NCI-H345 treated with DMSO at 0.1 percent for 48 hours (cell line): Measurements from ENCODE around the gene SMIM41.

Experiments
- DNase-seq: peaks from one replicate; lab custom pipeline; 2025; ENCODE audit not compliant: unreplicated experiment; lab: John Stamatoyannopoulos, UW

The SMIM41 gene

DNA sequence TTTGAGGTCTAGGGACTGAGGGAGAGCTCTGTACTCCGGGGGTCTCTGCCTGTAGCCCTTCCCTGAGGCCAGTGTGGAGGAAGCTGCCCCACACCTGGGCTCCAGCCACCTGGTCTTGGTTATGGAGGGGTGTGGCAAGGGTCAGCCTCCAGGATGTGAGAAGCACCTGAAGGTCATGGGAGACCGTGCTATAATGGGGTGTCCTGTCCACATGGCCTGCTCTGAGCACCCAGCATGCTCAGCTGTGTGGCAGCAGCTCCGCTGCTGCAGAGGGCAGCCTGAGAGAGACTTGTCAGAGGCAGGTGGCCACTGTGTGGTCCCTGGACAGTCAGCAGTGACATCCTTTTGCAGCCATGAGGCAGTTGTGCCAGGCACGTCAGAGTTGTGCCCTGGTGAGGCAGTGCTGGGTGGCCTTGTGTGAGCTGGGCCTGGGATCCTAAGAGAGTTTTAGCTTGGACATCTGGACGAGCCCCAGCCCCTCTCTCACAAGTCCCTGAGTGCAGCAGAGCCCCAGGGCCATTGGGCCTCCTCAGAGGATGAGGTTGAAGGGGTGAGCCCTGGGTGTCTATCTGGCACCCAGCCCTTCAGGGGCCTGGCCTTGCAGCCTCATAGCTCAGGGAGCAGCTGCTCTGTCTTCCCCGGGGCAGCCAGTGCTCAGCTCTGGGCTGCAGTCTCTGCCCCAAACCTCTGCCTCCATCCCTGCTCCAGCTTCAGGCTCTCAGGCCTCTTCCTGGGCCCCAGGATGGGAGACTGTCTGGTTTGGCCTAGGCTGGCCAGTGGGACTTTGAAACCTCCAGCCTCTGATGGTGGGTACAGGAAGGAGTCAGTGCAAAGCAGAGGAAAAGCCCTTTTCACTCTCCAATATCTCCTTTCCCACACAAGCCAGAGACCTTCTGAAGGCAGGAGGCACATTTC lies 17.1 kb upstream of the SMIM41 start:
- DNase-seq, result no peak

DNA sequence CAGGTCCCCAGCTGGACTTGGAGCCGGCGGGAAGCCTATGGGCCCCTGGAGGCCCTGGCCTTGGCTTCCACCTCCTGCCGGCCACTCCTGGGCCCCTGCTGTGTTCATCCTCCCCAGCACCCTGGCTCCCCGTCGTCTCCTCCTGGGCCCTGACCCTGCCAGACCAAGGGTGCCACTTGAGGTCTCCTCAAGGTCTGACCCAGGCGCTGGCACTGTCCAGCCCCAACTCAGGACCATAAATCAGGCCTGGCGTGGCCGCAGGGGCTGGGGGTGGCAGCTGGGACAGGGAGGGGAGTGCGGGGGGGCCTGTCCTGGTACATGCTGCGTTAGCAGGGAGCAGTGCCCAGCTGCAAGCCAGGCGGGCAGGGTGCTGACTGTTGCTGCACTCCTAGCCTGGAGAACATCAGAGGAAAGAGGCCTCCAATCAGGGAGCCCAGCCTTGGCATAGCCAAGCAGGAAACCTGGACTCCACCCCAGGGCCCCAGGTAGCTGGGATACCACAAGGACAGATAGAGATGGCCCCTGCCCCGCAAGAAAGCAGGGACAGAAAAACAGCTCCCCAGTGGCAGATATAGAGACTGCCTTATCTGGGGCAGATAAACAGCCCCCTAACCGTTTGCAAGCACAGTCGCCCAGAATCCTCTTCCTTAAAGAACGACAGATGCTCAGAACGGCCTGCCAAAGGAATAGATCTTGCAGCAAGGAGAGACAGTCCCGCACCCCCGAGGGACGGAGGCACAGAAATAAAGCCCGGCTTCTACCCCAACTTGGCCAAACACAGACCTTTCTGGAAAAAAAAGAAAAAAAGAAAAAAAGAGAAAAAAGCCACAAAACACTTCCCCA lies 16.2 kb upstream of the SMIM41 start:
- DNase-seq, result no peak

DNA sequence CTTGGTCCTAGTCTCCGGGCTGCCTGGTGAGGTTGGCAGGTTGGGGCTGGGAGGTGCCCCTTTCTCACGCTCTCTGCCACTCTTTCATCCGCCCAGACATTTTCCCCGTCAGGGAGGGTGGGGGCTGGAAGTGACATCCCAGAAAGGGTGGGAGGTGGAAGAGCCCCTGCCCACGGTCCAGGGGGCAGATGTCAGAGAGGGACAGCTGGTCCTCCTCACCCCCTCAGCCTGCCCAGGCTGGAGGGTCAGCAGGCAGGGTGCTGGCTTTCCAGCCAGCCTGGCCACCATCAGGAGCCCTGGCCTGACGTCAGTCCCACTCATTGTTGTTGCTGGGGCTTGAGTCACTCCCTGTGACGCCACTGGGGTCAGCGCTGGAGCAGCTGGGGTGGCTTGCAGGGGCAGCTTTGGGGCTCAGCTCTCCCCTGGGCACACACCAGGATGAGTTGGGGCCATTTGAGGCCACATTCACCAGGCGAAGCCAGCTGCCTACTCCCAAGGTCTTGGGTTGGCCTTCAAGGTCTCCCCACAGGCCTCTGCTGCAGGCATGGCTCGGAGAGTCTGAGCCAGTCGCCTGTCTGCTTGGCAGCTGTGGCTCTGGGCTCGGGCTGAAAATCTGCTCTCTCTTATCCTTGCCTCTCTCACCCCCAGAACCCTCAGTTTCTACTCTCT lies 15.4 kb upstream of the SMIM41 start:
- DNase-seq, result no peak

DNA sequence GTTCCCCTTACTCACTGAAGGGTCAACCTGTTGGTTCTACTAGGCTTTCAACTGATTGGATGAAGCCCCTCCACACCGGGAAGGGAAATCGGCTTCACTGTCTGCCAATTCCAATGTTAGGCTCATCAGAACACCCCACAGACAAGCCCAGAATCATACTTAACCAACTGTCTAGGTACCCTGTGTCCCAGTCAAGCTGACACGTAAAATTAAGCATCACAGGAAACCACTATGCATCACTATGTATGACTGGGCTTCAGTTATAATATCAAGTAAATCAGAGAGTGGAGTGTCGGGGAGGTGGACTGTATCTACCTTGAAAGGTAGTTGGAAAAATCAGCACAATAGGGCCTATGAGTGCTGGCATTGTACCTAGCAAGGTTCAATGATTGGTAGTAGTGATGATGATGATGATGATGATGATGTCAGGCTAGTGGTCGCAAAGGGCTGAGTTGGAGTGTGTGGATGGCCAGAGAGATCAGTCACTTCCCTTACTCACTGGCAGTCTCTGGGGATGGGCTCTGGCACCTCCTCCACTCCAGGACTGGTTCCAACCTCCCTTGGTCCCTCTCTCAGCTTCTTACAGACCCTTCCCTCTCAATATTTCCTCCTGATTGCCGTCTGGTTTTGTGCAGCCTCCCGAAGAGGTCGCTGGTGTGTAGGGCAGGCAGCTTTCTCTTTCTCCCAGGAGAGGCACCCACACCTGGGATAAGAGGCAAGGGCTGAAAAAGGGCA lies 13.0 kb upstream of the SMIM41 start:
- DNase-seq, result no peak

DNA sequence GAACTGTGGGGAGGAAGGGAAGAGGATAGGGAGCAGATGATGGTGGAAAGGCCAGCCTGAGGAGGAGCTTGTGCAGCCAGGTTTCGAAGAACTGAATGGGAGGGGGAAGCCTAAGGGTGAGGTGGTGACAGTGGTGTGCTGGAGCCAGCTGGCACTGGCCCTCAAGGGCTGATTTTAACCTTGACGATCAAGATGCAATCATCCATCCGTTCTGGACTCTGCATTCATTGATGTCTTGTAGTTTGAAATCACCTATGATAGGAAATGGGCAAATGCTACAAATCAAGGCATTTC lies 12.5 kb upstream of the SMIM41 start:
- no peak for DNase-seq

DNA sequence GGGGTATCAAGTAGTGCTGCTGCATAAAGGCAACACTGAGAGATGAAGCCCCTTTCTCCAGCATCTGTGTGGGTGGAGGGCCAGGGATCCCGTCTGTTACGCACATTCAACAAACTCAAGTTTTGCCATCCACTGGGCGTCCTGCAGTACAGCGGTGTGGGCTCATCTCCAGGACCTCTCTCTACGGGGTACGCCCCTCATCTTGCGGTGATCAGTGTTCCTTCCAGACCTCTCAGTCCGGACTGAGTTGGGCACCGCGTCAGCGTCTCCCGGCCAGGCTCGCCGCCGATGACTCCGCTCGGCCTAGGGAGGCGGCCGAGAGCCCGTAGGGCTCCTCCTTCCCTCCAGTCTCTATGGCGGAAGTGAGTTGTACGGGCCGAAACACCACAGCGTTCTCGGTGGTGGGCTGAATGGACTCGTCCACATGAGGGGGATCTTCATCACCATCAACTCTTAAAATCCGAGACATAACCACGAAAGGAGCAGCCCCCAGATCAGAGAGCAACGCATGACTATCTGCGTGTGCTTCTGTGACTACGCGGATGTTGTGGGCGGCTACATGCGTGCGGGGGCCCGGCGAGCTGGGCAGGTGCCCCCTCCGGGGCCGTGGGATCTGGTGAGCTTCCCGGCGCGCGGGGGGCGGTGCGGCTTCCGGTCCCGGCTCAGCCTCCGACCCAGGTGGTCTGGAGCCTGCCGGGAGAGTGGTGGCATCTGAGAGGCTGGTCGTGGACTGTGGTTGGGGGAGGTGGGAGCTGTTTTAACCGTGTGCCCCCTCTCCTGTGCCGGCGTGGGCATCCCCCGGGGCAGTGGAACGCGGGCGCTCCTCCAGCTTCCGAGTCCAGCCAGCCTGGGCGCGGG lies 9.9 kb upstream of the SMIM41 start, which contains the start of gene ATG101:
ATG101 (plus strand) TSS at position 652 of the 858 bp plus-strand sequence. CDS start 3,673 bp downstream, outside the sequence.
- DNase-seq, result peak; percentile 89

DNA sequence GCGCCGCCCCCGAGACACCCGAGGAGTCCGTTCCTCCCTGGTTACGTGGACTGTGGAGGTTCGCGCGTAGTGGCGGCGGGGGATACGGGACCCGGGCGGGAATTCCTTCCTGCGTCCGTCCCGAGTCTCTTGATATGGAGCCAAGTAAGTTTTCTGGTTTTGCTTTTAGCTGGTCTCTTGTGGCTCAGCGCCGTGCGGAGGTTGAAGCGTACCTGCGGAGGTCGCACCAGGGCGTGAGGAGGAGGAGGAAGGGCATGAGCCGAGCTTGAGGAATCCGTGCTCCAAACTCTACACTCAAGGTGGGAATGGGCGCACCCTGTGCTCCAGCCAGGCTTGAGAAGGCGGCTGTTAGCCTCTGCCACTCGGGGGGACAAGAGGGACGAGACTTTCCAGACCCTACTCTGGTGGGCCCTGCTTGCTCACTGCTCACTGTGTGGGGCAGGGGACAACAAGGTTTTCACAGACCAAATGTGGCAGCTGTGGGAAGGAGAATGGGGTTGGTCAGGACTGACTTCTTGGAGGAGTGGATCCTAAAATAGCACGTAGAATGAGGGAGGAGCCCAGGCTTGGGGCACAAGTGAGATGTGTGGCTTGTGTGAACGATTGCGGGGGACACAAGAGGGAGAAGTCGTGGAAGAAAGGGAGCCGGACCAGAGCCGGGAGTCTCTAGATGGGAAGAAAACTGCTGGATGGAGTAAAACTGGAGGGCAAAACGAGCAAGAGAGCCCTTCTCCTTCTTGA lies 9.1 kb upstream of the SMIM41 start:
- no peak for DNase-seq

DNA sequence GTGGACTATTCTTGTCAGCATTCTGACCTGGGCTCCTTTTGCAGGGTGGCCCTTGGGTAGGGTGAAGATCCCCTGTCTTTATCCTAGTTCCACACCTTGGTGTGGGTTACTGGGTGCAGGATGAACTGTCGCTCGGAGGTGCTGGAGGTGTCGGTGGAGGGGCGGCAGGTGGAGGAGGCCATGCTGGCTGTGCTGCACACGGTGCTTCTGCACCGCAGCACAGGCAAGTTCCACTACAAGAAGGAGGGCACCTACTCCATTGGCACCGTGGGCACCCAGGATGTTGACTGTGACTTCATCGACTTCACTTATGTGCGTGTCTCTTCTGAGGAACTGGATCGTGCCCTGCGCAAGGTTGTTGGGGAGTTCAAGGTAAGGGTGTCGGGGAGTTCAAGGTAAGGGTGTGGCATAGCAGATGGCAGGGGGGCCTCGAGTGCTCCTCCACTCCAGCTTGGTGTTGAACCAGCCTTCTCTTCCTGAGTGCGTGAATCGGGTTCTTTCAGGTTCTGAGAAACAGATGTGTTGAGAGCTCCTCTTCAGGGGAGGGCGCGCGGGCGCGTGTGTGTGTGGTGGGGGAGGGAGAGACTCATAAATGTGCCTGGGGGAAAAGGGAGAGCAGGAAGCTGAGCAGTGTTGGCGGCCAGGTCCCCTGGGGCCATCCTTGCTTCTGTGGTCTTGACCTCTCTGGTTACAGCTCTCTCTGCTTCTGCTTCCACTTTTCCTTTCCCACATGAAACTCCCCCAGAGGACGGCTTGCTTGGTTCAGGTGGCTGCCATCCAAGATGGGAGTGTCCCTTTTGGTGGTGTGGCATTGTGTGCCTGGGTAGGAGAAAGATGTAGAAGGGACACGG lies 5.7 kb upstream of the SMIM41 start:
- DNase-seq, result peak; percentile 8

DNA sequence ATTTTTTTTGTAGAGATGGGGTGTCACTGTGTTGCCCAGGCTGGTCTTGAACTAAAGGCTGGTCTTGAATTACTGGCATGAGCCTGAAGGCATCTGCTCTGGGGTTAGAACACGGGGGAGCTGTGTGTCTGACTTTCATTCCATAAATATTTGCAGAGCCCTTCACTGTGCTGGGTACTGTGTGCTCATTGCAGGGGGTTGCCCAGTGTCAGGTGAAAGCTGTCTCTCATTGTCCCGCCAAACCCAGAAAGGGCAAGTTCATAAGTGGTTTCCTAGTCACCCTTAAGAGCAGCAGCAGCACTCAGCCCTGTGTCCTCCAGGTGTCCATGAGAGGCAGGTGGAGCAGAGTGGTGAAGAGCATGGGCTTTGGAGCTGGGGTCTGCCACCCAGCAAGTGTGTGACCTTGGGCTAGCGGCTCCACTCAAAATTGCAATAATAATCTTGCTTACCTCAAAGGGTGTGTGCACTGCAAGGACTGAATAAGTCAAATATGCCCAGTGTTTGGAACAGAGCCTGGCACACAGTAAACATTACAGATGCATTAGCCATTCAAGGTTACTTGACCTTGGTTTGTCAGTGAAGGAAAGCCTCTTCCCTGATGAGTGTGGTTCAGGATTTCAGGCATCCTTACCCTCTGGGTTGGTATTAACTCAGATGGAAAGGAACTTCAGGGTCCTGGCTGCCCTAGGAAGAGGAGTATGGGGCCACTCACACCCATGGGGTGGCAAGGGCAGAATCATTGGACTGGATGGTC lies 4.4 kb upstream of the SMIM41 start:
- DNase-seq, result peak; percentile 68

DNA sequence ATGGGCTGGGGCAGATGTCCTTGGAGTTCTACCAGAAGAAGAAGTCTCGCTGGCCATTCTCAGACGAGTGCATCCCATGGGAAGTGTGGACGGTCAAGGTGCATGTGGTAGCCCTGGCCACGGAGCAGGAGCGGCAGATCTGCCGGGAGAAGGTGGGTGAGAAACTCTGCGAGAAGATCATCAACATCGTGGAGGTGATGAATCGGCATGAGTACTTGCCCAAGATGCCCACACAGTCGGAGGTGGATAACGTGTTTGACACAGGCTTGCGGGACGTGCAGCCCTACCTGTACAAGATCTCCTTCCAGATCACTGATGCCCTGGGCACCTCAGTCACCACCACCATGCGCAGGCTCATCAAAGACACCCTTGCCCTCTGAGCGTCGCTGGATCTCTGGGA lies 2.7 kb upstream of the SMIM41 start:
- DNase-seq, result no peak

DNA sequence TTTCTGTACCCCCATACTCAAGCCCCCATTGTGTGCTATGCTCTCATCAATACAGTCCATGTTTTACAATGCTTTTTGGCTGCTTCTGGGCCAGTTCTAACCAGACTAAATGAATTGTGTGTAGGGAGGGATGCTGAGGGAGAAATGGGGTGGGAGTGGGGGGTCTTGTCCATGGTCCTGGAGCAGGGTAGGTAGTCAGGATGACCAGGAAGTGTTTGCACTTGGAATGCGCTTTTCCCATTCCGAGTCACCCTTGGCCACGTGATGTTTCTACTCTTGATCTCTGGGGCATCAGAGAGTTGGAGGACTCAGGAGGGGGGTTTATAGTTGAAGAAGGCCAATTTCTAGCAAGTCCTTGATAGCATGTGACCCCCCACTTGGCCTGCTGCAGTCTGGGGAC lies 1.2 kb upstream of the SMIM41 start:
- DNase-seq, result no peak

DNA sequence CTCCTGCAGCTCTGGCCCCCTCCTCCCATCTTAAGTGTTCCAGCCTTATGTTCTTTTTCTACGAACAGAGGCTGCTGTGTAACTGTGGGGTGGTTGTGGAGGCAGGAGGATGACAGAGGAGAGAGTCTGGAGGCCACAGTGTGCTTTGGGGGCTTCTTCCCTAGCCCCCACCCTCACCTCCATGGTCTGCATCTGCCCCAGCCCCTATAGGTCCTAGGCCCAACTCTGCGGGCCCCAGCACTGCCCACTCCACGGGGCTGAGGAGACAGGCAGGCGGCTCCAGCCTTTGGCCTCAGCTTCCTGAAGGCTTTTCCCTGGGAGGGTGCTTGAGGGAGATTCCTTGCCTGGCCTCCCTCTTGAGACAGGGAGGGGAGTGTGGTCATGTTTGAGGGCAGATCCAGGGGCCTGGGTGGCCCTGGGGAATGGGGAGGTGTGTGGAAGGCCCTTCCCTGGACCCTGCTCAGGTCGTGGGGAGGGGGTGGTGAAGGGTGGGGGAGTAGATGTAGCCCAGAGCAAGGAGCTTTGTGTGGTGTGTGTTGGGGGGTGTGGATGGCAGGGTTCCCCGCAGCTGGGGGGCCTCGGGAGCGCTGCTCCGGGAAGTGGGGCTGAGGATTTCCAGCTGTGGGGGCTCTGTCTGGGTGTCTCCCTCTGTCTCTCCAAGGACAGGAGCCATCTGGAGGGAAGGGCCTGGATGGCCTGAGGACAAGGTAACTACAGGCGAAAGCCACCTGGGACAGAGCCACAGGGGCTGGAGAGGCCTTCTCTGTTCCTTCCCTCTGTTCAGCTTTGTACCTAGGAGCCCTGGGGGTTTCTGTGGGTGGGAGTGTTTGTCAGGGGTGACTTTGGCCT lies 1.1 kb downstream of the SMIM41 start:
- DNase-seq, result no peak

DNA sequence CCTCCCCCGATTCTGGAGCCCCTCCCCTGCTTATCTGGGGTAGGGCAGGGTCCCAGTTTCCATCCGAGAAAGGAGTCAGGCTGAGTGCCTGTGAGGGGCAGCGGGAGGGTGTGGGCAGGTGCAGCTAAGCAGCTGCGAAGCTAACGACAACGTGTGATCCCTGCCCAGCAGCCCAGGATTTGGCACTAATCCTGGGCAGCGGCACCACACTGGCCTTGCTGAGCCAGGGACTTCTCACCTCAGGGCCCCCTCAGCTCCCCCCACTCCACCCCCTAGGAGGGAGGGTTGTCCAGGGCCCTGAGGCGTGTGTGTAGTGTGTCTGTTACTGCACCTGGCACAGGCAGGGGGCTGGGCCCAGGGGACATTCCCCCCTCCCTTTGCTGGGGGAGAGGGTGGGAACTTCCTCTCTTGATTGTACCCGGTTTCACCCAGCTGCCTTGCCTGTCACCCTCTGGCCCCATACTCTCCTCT lies 1.8 kb downstream of the SMIM41 start:
- DNase-seq, result peak; percentile 62

DNA sequence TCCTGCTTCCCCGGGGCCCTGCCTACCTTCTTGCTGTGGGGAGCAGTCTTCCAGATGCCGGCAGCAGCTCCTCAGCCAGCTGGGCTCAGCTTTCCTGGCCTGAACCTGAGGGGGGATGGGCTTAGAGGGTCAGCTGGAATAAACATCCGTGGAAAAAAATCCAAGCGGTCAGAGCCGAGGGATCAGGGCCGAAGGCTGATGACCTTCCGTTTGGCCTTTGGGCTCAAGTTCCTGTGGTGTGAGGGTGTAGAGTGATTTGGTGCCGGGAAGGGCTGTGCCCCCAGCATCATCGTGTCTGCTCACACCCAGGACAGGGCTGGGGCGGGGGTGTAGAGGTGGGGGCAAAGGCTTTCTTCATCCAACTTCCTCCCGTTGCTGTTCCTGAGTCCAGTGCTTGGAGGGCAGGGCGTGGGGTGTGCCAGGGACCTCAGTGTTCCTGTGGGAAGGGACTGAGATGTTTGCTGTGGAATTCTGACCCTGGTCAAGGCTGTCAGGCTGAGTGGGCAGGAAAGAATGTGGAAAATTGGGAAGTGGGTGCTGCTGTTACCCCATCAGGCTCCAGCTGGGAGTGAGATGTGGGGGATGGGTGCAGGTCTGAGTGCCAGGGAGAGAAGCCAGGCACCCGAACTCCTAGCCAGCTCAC lies 2.6 kb downstream of the SMIM41 start:
- no peak for DNase-seq

DNA sequence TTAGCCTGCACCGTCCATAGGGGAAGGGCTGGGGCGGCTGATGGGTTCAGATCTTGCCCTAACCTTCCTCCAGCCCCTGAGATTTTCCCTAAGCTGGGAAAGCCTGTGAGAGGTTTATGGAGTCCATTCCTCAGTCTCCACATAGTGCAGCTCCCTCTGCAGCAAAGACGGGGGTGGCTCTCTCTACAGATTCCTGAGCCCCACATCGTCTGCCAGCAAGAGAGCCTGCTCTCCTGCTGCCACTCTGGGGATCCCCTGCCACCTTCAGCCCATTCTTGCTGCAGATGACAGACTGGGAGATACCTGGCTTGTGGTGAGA lies 3.1 kb downstream of the SMIM41 start:
- no peak for DNase-seq

DNA sequence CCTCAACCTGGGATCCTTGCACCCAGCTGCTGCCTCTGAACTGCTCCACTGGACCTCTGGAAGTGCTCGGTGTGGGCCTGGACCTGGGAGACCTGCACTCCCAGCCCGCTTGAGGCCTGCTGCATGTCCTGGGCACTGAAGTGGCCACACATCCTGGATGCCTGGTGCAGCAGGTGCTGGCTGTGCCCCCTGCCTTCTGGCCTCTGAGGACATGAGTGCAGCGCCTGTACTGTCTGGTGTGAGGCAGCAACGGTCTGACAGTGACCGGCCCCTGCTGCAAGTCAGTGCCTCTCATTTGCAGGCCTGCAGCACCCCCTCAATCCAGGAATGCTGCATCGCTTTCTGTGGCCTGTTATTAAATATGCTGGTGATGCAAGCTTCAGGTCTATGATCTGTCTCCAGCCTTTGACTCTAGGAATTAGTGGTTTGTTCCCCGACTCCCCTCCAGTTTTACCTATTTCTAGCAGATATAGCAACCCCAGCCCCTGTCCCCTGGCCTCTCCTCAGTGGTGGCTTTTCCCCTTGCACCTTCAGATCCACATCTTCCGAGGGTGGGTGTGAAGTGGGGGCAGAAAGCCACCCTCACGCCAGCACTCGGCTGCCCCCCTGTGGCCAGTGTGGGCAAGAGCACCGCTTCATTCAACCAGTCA lies 3.6 kb downstream of the SMIM41 start:
- DNase-seq, result peak; percentile 47
